Natural killer cell (primary cell): Measurements from ENCODE around the gene FGR. TPM values are rescaled to one million over a fixed set of nuclear protein-coding genes. Genes with fewer than 3 reads are reported as not detected.

ENCODE experiments used
- ATAC-seq, 3 donors: fragments of 150-1000 bp in 2 of 3; fragments of 200-7000 bp in 1 of 3; cut with Tn5 transposase; 1 replicate in 1 of 3; 2 replicates in 2 of 3; pipeline ENCODE4 v1.10.0; 2021; ENCODE audit warnings: mild to moderate bottlenecking in 2 of 3, moderate library complexity in 2 of 3
- DNase-seq, 2 donors: peaks; one replicate each; pipeline versions ENCODE4 v3.0.0 to v3.0.0-alpha.2; 2013 to 2021; ENCODE audit warnings: mixed read lengths in 1 of 2
- H3K27ac ChIP-seq: one replicate; pipeline ENCODE4 v1.5.1; 2013; ENCODE audit warnings: mild to moderate bottlenecking, low read length
- H3K27me3 ChIP-seq: one replicate; pipeline ENCODE4 v1.6.1; 2013; ENCODE audit warnings: low read length; ENCODE audit not compliant: control insufficient read depth, insufficient read depth
- H3K36me3 ChIP-seq: one replicate; pipeline ENCODE4 v1.6.1; 2013; ENCODE audit warnings: low read length; ENCODE audit not compliant: control insufficient read depth, insufficient read depth
- H3K4me1 ChIP-seq: one replicate; pipeline ENCODE4 v1.6.1; 2013; ENCODE audit warnings: low read length; ENCODE audit not compliant: control insufficient read depth, insufficient read depth
- H3K4me3 ChIP-seq: one replicate; pipeline ENCODE4 v1.5.1; 2013; ENCODE audit warnings: low read length
- H3K9me3 ChIP-seq: one replicate; pipeline ENCODE4 v1.6.1; 2013; ENCODE audit warnings: low read length; ENCODE audit not compliant: control insufficient read depth, insufficient read depth
- H3K27ac Mint-ChIP-seq, 2 donors: one replicate each; pipeline ENCODE4 v1.8.0; 2022; ENCODE audit warnings: mild to moderate bottlenecking in 2 of 2, mixed read lengths in 2 of 2, moderate library complexity in 1 of 2
- H3K27me3 Mint-ChIP-seq, 2 donors: one replicate each; pipeline ENCODE4 v1.8.0; 2022; ENCODE audit warnings: low read depth in 2 of 2, mixed read lengths in 2 of 2
- H3K36me3 Mint-ChIP-seq: one replicate; pipeline ENCODE4 v1.8.0; 2022; ENCODE audit warnings: mixed read lengths
- H3K4me1 Mint-ChIP-seq, 2 donors: one replicate each; pipeline ENCODE4 v1.8.0; 2022; ENCODE audit warnings: mixed read lengths in 2 of 2
- H3K4me3 Mint-ChIP-seq: one replicate; pipeline ENCODE4 v1.8.0; 2022; ENCODE audit warnings: mild to moderate bottlenecking, moderate library complexity, mixed read lengths
- H3K9me3 Mint-ChIP-seq, 2 donors: one replicate each; pipeline ENCODE4 v1.8.0; 2022; ENCODE audit warnings: mixed read lengths in 2 of 2
- WGBS: methylation state at CpG from one replicate; pipeline ENCODE4 v1.1.7; 2013; ENCODE audit warnings: missing lambda C conversion rate; ENCODE audit not compliant: insufficient coverage; 5-methylcytosine and 5-hydroxymethylcytosine counted together
- intact Hi-C: fragments of 100-400 bp; cut with micrococcal nuclease; formaldehyde crosslinking; loops from one replicate; pipeline ENCODE4 v1.14.2; 2022
- total RNA-seq, 4 donors: library from RNA; stranded (reverse); fragments of 120-200 nt in 1 of 4; gene quantifications; one replicate each; pipeline versions ENCODE4 v1.2.3 to v1.2.4, GENCODE V29; 2013 to 2022
- TF ChIP-seq, protein P1 (sequence below): fragments of 200-600 bp; IDR thresholded peaks from one replicate; pipeline ENCODE4 v1.8.0; 2022; ENCODE audit warnings: antibody characterized with exemption

FGR gene
- total RNA-seq, 3 donors from 2014 or later (not counting 1 experiment from before 2014, with no cell fraction given): 353 to 452 (median 362) TPM

DNA sequence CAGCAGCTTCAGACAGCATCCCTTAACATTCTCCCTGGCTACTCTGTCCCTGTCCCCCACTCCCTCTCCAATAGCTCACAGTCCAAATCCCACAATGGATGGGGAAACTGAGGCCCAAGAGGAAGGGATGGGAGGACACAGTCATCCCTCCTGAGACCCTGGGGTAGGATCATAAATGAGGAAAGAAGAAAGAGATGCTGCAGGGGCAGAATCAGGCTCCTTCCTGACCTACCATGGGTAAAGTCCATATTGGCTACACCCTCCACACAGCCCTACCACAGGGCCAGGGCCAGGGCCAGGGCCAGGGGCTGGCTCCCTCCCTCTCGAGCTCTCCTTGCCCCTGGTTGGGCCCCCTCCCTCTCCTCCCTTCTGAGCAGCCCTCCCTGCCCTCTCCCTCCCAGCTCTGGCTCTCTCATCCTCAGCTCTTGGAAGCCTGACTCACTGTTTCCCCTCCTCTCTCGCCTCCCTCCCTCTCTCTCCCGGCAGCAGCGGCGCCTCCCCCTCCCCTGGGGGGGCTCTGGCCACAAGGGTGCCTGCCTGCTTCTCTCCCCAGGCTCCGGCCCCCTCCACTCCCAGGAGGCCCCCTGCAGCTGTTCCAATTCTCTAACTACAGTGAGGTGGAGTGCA is 36.0 kb downstream of the FGR start:
- H3K4me1 Mint-ChIP-seq: peaks cover 27 to 46% of the 10 kb centered on the region in 2 donors
- peak overlapping the region; percentile 18 for H3K27ac ChIP-seq
- no peaks in the 10 kb centered on the region for H3K27me3 ChIP-seq
- H3K4me3 Mint-ChIP-seq: peak overlapping the region; percentile 29
- ATAC-seq: peak in 1 of 3 donors; percentile 7
- no peaks in the 10 kb centered on the region for H3K36me3 ChIP-seq
- intact Hi-C loops: no loop called here
- no peak for DNase-seq
- H3K9me3 Mint-ChIP-seq: no peaks in the 10 kb centered on the region
- H3K36me3 Mint-ChIP-seq: no peaks in the 10 kb centered on the region
- H3K4me3 ChIP-seq: no peak overlapping the region
- TF ChIP-seq, protein P1, sequence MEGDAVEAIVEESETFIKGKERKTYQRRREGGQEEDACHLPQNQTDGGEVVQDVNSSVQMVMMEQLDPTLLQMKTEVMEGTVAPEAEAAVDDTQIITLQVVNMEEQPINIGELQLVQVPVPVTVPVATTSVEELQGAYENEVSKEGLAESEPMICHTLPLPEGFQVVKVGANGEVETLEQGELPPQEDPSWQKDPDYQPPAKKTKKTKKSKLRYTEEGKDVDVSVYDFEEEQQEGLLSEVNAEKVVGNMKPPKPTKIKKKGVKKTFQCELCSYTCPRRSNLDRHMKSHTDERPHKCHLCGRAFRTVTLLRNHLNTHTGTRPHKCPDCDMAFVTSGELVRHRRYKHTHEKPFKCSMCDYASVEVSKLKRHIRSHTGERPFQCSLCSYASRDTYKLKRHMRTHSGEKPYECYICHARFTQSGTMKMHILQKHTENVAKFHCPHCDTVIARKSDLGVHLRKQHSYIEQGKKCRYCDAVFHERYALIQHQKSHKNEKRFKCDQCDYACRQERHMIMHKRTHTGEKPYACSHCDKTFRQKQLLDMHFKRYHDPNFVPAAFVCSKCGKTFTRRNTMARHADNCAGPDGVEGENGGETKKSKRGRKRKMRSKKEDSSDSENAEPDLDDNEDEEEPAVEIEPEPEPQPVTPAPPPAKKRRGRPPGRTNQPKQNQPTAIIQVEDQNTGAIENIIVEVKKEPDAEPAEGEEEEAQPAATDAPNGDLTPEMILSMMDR: no peak
- H3K27me3 Mint-ChIP-seq: no peaks in the 10 kb centered on the region
- H3K4me1 ChIP-seq: peaks cover 87% of the 10 kb centered on the region
- no peaks in the 10 kb centered on the region for H3K9me3 ChIP-seq
- peak overlapping the region in 1 of 2 donors; percentile 74 for H3K27ac Mint-ChIP-seq
- 6% methylated on average over 6 of the region's 6 CpGs for WGBS

DNA sequence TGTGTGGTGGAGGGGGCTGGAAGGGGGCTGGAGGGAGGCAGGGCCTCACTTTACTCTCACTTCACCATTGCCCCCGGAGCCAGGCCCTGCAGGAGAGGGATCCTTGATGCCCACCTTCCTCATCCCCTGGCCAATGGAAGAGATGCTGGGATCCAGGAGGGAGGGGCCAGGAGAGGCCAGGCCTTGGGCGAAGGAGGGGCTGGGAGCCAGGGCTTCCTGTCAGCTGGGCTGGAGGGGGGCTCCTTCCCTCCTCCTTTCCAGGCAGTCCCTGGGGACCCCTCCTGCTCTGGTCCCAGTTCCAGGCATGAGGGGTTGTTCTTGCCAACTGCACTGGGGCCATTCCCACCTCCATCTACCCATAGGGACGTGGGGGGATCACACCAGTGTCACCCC is 36.7 kb downstream of the FGR start:
- H3K36me3 Mint-ChIP-seq: no peaks in the 10 kb centered on the region
- no peaks in the 10 kb centered on the region for H3K27me3 Mint-ChIP-seq
- H3K4me3 ChIP-seq: no peak overlapping the region
- ATAC-seq (no peak), DNase-seq (no peak)
- no peak overlapping the region for H3K4me3 Mint-ChIP-seq
- intact Hi-C loops: no loop called here
- whole genome bisulfite sequencing: 61% methylated on average over 2 of the region's 3 CpGs
- no peaks in the 10 kb centered on the region for H3K9me3 Mint-ChIP-seq
- no peak overlapping the region for H3K27ac ChIP-seq
- no peaks in the 10 kb centered on the region for H3K27me3 ChIP-seq
- H3K27ac Mint-ChIP-seq: peak overlapping the region in 1 of 2 donors; percentile 74
- no peaks in the 10 kb centered on the region for H3K36me3 ChIP-seq
- no peaks in the 10 kb centered on the region for H3K9me3 ChIP-seq
- peaks cover 27 to 42% of the 10 kb centered on the region in 2 donors for H3K4me1 Mint-ChIP-seq
- peaks cover 94% of the 10 kb centered on the region for H3K4me1 ChIP-seq
- TF ChIP-seq, protein P1: no peak

DNA sequence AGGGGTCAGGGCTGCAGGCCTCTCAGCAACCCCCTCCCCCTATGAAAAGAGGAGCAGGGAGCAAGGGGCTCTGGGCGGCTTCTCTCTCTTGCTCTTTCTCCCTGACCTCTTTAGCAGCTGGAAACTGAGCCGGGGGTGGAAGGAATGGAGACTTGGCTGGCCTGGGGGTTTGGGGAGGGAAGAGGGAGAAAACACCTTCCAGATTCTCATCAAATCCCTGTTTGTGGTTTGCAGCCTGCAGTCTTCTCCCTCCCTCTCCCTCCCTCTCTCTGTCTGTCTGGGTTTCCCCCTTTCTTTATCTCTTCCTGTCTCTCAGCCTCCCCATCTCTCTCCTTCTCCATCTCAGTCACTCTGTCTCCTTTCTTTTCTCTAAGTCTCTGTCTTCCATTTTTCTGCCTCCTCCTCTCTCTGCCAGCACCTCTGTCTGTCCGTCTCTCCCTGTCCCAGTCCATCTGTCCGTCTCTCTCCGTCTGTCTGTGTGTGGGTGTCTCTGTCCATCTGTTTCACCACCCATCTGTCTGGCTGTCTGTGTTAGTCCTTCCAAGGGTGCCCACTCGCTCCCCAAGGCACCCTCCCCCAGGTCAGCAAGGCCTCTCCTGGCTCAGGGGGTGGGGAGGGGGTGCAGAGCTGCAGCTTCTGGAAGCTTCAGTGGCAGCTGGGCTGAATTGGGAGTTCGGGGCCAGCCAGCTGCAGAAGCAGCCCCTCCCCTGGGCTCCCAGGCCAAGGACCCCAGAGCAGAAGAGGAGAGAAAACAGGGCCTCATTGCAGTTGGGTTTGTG is 37.3 kb downstream of the FGR start:
- WGBS: 76% methylated on average over 4 of the region's 7 CpGs
- H3K36me3 Mint-ChIP-seq: no peaks in the 10 kb centered on the region
- H3K4me1 Mint-ChIP-seq: peaks cover 27 to 42% of the 10 kb centered on the region in 2 donors
- no peak overlapping the region for H3K4me3 ChIP-seq
- TF ChIP-seq, protein P1: no peak
- no peak for DNase-seq
- no peaks in the 10 kb centered on the region for H3K27me3 Mint-ChIP-seq
- intact Hi-C loops: no loop called here
- no peak overlapping the region for H3K27ac ChIP-seq
- H3K9me3 Mint-ChIP-seq: no peaks in the 10 kb centered on the region
- no peaks in the 10 kb centered on the region for H3K27me3 ChIP-seq
- H3K4me1 ChIP-seq: peaks cover 93% of the 10 kb centered on the region
- H3K36me3 ChIP-seq: no peaks in the 10 kb centered on the region
- peak overlapping the region; percentile 51 for H3K4me3 Mint-ChIP-seq
- ATAC-seq: no peak
- H3K9me3 ChIP-seq: no peaks in the 10 kb centered on the region
- peak overlapping the region; percentile 10 to 11 for H3K27ac Mint-ChIP-seq
